HG02571 (cell line): ENCODE data around the gene CYP21A2.
"Not testable (repeated sequence)": the region's sequence is repeated elsewhere in the genome, so short reads cannot be mapped to it uniquely, and the experiment has no call there.

Source experiments
- ATAC-seq: cut with Tn5 transposase; IDR thresholded peaks from one replicate; pipeline ENCODE4 v1.9.1; 2021; ENCODE audit warnings: mild to moderate bottlenecking, moderate library complexity; ENCODE audit not compliant: unreplicated experiment

CYP21A2 gene

DNA sequence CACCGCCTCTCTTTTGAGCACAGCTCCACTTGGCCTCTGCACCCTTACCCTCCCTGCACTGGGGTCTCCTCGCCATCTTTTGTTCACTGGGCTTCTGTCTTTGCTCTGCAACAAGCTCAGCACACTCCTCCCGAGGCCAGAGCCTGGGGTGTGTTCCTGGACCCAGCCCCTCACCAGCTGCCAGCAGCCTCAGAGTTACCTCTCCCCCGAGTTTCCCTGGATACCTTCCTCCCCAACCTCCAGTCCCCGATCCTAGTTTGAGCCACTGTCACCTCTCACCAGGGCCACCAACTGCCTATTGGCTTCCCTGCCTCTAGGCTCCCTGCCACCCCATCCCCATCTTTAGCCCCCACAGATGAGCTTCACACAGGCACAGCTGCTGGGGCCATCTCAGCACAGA lies 12.3 kb downstream of the CYP21A2 start:
- ATAC-seq = no peak

- ATAC-seq = not testable (repeated sequence)
These were observed 14.4 kb downstream of the CYP21A2 start for GRCh38 chr6:32052626-32053025.

- not testable (repeated sequence) for ATAC-seq
These were observed 15.1 kb downstream of the CYP21A2 start for GRCh38 chr6:32053314-32053713.

DNA sequence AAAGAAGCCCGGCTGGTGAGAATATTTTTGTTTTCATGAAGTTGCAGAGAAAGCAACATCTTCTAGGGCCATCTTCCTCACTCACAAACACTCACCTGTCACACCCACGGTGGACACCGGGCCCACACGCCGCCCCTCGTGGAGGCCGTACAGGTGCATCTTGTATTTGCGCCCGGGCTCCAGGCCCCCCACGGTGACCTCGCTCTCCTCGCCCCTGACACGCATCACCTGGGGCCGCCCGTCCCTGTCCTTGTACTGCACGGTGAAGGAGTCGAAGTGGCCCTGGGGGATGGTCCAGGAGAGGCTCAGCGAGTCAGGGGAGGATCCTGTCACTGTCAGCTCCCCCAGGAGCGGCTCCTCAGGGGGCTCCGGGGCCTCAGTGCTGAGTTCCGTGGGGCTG lies 17.5 kb downstream of the CYP21A2 start:
- not testable (repeated sequence) for ATAC-seq

GRCh38 chr6:32056254-32056653 lies 18.0 kb downstream of the CYP21A2 start:
- no peak for ATAC-seq

GRCh38 chr6:32057966-32058365 lies 19.8 kb downstream of the CYP21A2 start:
- no peak for ATAC-seq

GRCh38 chr6:32058511-32058963 lies 20.3 kb downstream of the CYP21A2 start:
- no peak for ATAC-seq

GRCh38 chr6:32060966-32061655 lies 22.9 kb downstream of the CYP21A2 start:
- no peak for ATAC-seq

GRCh38 chr6:32064706-32065105 lies 26.5 kb downstream of the CYP21A2 start:
- no peak for ATAC-seq

DNA sequence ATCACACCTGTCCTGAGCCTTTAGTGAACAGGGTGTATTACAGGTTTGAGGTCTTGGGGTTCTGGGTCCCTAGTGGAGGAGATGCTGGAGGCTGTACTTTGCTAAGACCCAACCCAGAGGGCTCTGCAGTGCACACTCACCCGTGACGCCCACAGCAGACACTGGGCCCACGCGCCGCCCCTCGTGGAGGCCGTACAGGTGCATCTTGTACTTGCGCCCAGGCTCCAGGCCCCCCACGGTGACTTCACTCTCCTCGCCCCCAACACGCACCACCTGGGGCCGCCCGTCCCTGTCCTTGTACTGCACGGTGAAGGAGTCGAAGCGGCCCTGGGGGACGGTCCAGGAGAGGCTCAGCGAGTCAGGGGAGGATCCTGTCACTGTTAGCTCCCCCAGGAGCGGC lies 29.3 kb downstream of the CYP21A2 start:
- not testable (repeated sequence) for ATAC-seq

- ATAC-seq = not testable (repeated sequence)
These were observed 30.1 kb downstream of the CYP21A2 start for GRCh38 chr6:32068315-32068714.

GRCh38 chr6:32068867-32069266 lies 30.7 kb downstream of the CYP21A2 start:
- ATAC-seq = no peak

- ATAC-seq = no peak
These were observed 31.2 kb downstream of the CYP21A2 start for GRCh38 chr6:32069460-32069859.

DNA sequence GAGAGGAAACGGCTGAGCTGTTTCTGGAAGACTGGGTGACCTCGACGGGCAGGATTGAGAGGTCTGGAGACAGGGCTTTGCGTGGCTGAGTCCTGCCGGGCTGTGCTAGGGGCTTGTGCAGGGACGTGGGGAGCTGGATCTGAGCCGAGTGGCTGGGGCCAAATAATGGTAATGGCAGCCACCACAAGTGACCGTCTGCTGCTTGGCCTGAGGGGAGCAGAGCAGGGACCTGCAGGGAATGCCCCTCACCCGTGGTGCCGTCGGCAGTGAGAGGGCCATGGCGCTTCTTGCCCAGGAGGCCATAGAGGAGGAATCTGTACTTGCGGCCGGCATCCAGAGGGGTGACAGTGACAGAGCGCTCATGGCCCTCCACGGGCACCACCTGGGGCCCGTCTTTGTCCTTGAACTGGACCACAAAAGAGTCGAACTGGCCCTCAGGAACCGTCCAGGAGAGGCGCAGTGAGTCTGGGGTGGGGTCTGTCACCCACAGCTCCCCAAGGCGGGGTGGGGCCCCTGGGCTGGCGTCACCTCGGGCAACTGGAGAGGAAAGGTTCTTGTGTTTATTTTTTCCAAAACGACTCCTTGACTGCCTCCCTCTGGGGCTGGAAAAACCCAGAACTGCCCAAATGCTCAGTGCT lies 31.8 kb downstream of the CYP21A2 start:
- ATAC-seq = no peak

DNA sequence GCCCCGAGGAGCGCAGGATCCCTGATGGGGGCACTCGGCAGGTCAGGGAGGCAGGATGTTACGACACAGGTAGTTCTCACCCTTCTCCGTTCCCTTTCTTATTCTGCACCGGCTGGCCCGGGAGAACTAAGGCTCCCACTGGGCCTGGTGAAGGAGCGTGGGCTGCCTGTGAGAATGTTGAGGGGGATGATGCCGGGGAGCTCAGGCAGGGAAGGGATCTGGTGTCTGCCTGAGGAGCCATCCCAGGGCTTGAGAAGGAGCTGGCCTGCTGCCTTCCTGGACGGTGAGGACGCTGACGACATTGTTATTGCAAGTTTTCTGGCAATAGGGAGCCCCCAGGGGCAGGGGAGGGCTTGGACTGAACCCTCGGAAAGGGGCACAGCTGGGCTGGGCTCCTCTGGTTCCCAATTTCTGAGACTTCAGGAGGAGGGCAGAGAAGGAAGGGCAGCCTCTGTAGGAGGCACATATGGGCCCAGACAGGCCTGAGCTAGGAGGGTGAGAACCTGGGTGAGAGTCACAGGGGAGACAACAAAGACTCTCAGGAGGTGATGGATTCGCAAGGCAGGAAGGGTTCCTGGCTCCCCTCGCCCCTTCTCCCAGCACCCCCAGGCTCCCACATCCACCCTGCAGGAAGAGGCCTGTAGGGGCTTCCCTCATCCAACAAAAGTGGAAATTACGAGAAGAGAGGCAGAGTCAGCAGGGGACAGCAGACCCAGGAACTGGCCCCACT lies 32.8 kb downstream of the CYP21A2 start:
- no peak for ATAC-seq

DNA sequence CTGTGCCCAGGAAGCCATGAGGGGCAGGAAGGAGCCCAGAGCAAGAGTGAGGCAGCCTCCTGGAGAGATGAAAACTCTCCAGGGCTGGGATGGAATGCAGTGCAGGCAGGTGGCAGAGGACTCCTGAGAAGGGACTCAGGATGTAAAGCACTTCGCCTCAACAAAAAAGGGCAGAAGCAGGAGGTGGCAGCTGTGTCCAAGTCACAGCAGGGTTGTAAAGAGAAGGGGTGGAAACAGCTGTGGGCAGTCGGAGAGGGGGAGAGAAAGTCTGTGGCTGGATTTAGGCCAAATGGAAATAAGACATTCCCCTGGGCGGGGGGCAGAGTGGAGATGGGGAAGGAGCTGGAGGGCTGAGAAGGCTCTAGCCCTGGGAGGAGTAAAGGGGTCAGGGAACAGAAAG lies 34.9 kb downstream of the CYP21A2 start:
- ATAC-seq = no peak

DNA sequence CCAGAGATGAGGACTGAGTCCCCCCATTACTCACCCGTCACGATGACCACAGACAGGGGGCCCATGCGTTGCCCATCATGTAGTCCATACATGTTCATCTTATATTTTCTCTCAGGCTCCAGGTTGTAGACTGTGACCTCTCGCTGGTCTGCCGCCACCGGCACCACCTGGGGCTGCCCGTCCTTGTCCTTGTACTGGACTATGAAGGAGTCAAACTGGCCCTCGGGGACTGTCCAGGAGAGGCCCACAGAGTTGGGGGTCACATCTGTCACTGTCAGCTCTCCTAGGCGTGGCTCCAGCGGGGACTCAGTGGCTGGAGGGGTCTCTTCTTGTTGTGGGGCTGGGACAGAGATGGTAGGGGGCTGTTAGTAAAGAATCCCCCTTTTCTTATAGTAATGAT lies 35.4 kb downstream of the CYP21A2 start:
- no peak for ATAC-seq

GRCh38 chr6:32074996-32075532 lies 36.8 kb downstream of the CYP21A2 start:
- ATAC-seq = no peak

- ATAC-seq = no peak
These were observed 37.6 kb downstream of the CYP21A2 start for GRCh38 chr6:32075781-32076180.

GRCh38 chr6:32076321-32076809 lies 38.1 kb downstream of the CYP21A2 start:
- no peak for ATAC-seq

DNA sequence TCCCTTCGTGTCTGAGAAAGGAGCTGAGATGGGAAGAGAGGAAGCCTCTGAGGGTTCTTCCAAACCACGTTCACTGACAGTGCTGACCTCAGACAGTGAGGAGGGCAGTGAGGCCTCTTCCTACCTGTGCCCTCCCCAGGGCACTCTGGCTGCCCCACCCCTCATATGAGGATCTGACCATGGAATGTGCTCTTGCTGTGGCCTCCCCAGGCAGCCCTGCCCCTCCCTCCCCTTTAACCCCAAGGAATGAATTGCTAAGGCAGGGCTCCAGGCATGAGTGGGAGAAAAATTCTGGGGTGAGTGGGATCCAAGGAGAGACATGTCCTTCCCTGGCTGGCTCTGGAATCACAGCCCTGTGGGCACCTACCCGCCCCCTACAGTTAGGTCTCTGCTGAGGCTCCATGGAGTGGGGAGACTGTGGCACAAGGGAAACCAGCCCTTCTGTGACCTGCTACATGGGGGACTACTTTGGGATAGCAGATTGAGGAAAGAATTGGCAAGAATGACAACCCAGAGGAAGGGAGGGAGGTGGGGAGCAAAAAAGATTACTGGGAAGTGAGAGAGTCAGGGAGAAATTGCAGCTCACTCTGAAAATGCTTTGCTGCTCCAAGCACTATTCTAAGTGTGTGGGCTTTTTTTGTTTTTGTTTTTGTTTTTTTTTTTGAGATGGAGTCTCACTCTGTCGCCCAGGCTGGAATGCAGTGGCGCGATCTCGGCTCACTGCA lies 41.5 kb downstream of the CYP21A2 start:
- ATAC-seq = no peak
